WTC11 (cell line): ENCODE measurements around the gene MIPOL1. TPM values are rescaled to one million over a fixed set of nuclear protein-coding genes. Genes with fewer than 3 reads are reported as not detected.

Source experiments
- ATAC-seq: fragments of 200-7000 bp; cut with Tn5 transposase; 2 replicates; pipeline ENCODE4 v1.10.0; 2021; ENCODE audit warnings: mild to moderate bottlenecking, moderate library complexity
- CTCF ChIA-PET: fragments of 300-600 bp; sonication (Branson Sonifier 250); formaldehyde crosslinking; loops from one replicate; lab custom pipeline; 2021; ENCODE audit warnings: antibody characterized with exemption; lab: Charles Lee
- POLR2A ChIA-PET: fragments of 350-600 bp; sonication (Branson Sonifier 250); formaldehyde crosslinking; loops from one replicate; lab custom pipeline; 2021; ENCODE audit warnings: antibody characterized with exemption; lab: Charles Lee
- DNase-seq: peaks from one replicate; pipeline ENCODE4 v3.0.0; 2021; ENCODE audit warnings: low spot score
- H3K27ac Mint-ChIP-seq: 2 replicates; pipeline ENCODE4 v1.8.0; 2021; ENCODE audit warnings: mixed read lengths
- H3K27me3 Mint-ChIP-seq: 2 replicates; pipeline ENCODE4 v1.8.0; 2021; ENCODE audit warnings: low read depth, mild to moderate bottlenecking, moderate library complexity, mixed read lengths
- H3K36me3 Mint-ChIP-seq: 2 replicates; pipeline ENCODE4 v1.8.0; 2021; ENCODE audit warnings: mixed read lengths
- H3K4me1 Mint-ChIP-seq: 2 replicates; pipeline ENCODE4 v1.8.0; 2022; ENCODE audit warnings: mixed read lengths
- H3K4me3 Mint-ChIP-seq: 2 replicates; pipeline ENCODE4 v1.8.0; 2021; ENCODE audit warnings: mild to moderate bottlenecking, moderate library complexity, mixed read lengths
- H3K9me3 Mint-ChIP-seq: 2 replicates; pipeline ENCODE4 v1.8.0; 2021; ENCODE audit warnings: mixed read lengths
- ATF1 ChIP-seq: sonication (generic); formaldehyde crosslinking; IDR thresholded peaks from 2 replicates; pipeline ENCODE4 v1.8.1; 2023; ENCODE audit warnings: mild to moderate bottlenecking, moderate library complexity, missing genetic modification reagents
- ETV6 ChIP-seq: sonication (generic); formaldehyde crosslinking; IDR thresholded peaks from 2 replicates; pipeline ENCODE4 v1.8.1; 2022; ENCODE audit warnings: mild to moderate bottlenecking, missing genetic modification reagents
- FOXK1 ChIP-seq: sonication (generic); formaldehyde crosslinking; IDR thresholded peaks from 2 replicates; pipeline ENCODE4 v1.8.0; 2022; ENCODE audit warnings: mild to moderate bottlenecking, moderate library complexity, missing genetic modification reagents
- FOXP1 ChIP-seq: sonication (generic); formaldehyde crosslinking; IDR thresholded peaks from 2 replicates; pipeline ENCODE4 v1.8.0; 2022; ENCODE audit warnings: missing genetic modification reagents, mild to moderate bottlenecking, moderate library complexity, borderline replicate concordance
- GABPB1 ChIP-seq: sonication (generic); formaldehyde crosslinking; IDR thresholded peaks from 2 replicates; pipeline ENCODE4 v1.8.1; 2023; ENCODE audit warnings: mild to moderate bottlenecking, missing genetic modification reagents
- GRHL2 ChIP-seq: fragments of 250-450 bp; sonication (Bioruptor Pico); IDR thresholded peaks from 2 replicates; pipeline ENCODE4 v1.8.0; 2022; ENCODE audit warnings: mild to moderate bottlenecking, moderate library complexity; ENCODE audit not compliant: insufficient replicate concordance, severe bottlenecking
- IRF2 ChIP-seq: sonication (generic); formaldehyde crosslinking; IDR thresholded peaks from 2 replicates; pipeline ENCODE4 v1.8.0; 2022; ENCODE audit warnings: low read depth, missing genetic modification reagents, borderline replicate concordance
- NFE2L1 ChIP-seq: sonication (generic); formaldehyde crosslinking; IDR thresholded peaks from 2 replicates; pipeline ENCODE4 v1.8.1; 2023; ENCODE audit warnings: missing genetic modification reagents
- NR3C1 ChIP-seq: sonication (generic); formaldehyde crosslinking; conservative IDR thresholded peaks from 2 replicates; pipeline ENCODE4 v1.8.1; 2023; ENCODE audit warnings: low read depth, mild to moderate bottlenecking, missing genetic modification reagents
- OVOL2 ChIP-seq: fragments of 250-450 bp; sonication (Bioruptor Pico); IDR thresholded peaks from 2 replicates; pipeline ENCODE4 v1.9.0; 2021; ENCODE audit warnings: mild to moderate bottlenecking, borderline replicate concordance
- ZNF232 ChIP-seq: sonication (generic); formaldehyde crosslinking; IDR thresholded peaks from 2 replicates; pipeline ENCODE4 v1.8.0; 2022; ENCODE audit warnings: mild to moderate bottlenecking, missing genetic modification reagents
- ZNF396 ChIP-seq: fragments of 250-450 bp; sonication (Bioruptor Pico); IDR thresholded peaks from 2 replicates; pipeline ENCODE4 v1.8.0; 2021; ENCODE audit warnings: mild to moderate bottlenecking, moderate library complexity, borderline replicate concordance
- ZNF423 ChIP-seq: fragments of 250-450 bp; sonication (Bioruptor Pico); IDR thresholded peaks from 2 replicates; pipeline ENCODE4 v2.1.2; 2022; ENCODE audit warnings: mild to moderate bottlenecking, moderate library complexity
- total RNA-seq: library from RNA; stranded (reverse); gene quantifications from 3 replicates; pipeline ENCODE4 v1.2.3, GENCODE V29; 2021
- TF ChIP-seq, protein P1 (sequence below): fragments of 250-450 bp; sonication (Bioruptor Pico); IDR thresholded peaks from 2 replicates; pipeline ENCODE4 v1.9.0; 2021; ENCODE audit warnings: mild to moderate bottlenecking
- TF ChIP-seq, protein P2 (sequence below): sonication (generic); formaldehyde crosslinking; IDR thresholded peaks from 2 replicates; pipeline ENCODE4 v1.8.0; 2022; ENCODE audit warnings: missing genetic modification reagents
- TF ChIP-seq, protein P3 (sequence below): sonication (generic); formaldehyde crosslinking; IDR thresholded peaks from 2 replicates; pipeline ENCODE4 v1.8.0; 2022; ENCODE audit warnings: mild to moderate bottlenecking, missing genetic modification reagents
- TF ChIP-seq, protein P4 (sequence below): sonication (generic); formaldehyde crosslinking; IDR thresholded peaks from 2 replicates; pipeline ENCODE4 v1.8.1; 2022; ENCODE audit warnings: mild to moderate bottlenecking, moderate library complexity, missing genetic modification reagents
- TF ChIP-seq, protein P5 (sequence below): sonication (generic); formaldehyde crosslinking; IDR thresholded peaks from 2 replicates; pipeline ENCODE4 v1.8.0; 2023; ENCODE audit warnings: mild to moderate bottlenecking, missing genetic modification reagents
- TF ChIP-seq, protein P6 (sequence below): sonication (generic); formaldehyde crosslinking; IDR thresholded peaks from 2 replicates; pipeline ENCODE4 v1.8.0; 2022; ENCODE audit warnings: mild to moderate bottlenecking, missing genetic modification reagents

MIPOL1 gene
- total RNA-seq, 1 experiment from 2014 or later = 13.1 TPM

DNA sequence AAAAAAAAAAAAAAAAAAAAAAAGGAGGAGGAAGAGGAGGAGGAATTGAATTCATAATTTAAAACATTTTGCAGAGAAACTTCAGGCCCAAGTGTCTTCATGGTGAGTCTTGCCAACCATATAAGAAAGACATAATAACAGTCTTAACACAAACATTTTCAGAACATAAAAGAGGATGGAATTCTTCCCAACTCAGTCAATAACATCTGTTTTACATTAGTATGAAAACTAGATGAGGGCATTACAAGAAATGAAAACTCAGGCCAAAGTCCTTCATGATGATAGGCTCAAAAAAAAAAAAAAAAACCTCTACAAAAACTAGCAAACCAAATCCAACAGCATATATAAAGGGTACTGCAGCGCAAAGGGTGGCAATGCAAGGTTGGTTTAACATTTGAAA is 245.7 kb downstream of the MIPOL1 start:
- POLR2A ChIA-PET = no interaction called here
- TF ChIP-seq NR3C1 (CRISPR knock-in tag) = no peak
- no peak for TF ChIP-seq FOXK1 (CRISPR knock-in tag)
- TF ChIP-seq, protein P1, sequence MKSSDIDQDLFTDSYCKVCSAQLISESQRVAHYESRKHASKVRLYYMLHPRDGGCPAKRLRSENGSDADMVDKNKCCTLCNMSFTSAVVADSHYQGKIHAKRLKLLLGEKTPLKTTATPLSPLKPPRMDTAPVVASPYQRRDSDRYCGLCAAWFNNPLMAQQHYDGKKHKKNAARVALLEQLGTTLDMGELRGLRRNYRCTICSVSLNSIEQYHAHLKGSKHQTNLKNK (CRISPR knock-in tag) = no peak
- TF ChIP-seq IRF2 = no peak
- no peak for TF ChIP-seq FOXP1 (CRISPR knock-in tag)
- no peak for TF ChIP-seq ATF1 (CRISPR knock-in tag)
- TF ChIP-seq ETV6 (CRISPR knock-in tag) = no peak
- TF ChIP-seq GRHL2 (CRISPR knock-in tag) = no peak
- TF ChIP-seq OVOL2 (CRISPR knock-in tag) = no peak
- no peak for TF ChIP-seq ZNF232 (CRISPR knock-in tag)
- no peak for TF ChIP-seq ZNF423 (CRISPR knock-in tag)
- TF ChIP-seq, protein P2, sequence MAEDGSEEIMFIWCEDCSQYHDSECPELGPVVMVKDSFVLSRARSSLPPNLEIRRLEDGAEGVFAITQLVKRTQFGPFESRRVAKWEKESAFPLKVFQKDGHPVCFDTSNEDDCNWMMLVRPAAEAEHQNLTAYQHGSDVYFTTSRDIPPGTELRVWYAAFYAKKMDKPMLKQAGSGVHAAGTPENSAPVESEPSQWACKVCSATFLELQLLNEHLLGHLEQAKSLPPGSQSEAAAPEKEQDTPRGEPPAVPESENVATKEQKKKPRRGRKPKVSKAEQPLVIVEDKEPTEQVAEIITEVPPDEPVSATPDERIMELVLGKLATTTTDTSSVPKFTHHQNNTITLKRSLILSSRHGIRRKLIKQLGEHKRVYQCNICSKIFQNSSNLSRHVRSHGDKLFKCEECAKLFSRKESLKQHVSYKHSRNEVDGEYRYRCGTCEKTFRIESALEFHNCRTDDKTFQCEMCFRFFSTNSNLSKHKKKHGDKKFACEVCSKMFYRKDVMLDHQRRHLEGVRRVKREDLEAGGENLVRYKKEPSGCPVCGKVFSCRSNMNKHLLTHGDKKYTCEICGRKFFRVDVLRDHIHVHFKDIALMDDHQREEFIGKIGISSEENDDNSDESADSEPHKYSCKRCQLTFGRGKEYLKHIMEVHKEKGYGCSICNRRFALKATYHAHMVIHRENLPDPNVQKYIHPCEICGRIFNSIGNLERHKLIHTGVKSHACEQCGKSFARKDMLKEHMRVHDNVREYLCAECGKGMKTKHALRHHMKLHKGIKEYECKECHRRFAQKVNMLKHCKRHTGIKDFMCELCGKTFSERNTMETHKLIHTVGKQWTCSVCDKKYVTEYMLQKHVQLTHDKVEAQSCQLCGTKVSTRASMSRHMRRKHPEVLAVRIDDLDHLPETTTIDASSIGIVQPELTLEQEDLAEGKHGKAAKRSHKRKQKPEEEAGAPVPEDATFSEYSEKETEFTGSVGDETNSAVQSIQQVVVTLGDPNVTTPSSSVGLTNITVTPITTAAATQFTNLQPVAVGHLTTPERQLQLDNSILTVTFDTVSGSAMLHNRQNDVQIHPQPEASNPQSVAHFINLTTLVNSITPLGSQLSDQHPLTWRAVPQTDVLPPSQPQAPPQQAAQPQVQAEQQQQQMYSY (CRISPR knock-in tag) = no peak
- CTCF ChIA-PET = no interaction called here
- H3K4me1 Mint-ChIP-seq = peaks cover 4% of the 10 kb centered on the region; the same call in 1 of the 2 replicates
- H3K9me3 Mint-ChIP-seq = peaks cover 5% of the 10 kb centered on the region; the same call in 1 of the 2 replicates
- H3K27ac Mint-ChIP-seq = no peak overlapping the region
- H3K36me3 Mint-ChIP-seq = peaks cover 2% of the 10 kb centered on the region; the same call in 1 of the 2 replicates
- H3K4me3 Mint-ChIP-seq = no peak overlapping the region
- no peaks in the 10 kb centered on the region for H3K27me3 Mint-ChIP-seq
- no peak for ATAC-seq
- no peak for DNase-seq

DNA sequence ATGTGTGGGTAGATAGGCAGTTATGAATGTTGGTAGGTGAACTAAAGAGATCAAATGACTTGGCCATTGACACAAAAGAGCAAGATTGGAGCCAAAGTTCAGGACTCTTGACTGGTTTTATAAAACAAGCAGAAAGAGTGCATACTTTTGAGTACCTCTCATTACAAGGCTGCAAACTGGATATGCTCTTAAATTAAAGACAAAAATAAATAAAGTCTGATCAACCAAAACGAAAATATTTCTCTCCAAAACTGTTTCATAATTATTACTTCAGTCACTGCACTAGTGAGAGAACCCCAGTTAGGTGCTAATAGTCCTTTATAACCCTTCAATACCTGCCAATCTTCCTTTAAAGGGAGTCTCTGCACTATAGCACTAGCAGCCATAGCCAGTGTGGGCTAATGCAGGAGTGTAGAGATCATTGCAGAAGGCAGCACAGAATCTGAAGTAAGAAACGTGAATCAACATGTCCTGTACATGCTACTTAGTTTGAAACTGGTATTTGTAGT is 250.2 kb downstream of the MIPOL1 start:
- no peak overlapping the region for H3K4me3 Mint-ChIP-seq
- no peak for DNase-seq
- ATAC-seq = no peak
- H3K9me3 Mint-ChIP-seq = peaks cover 5% of the 10 kb centered on the region; the same call in 1 of the 2 replicates
- 0 out of 2 replicates have a peak, but pooled peaks have one; percentile 37 for TF ChIP-seq GABPB1 (CRISPR knock-in tag)
- TF ChIP-seq OVOL2 (CRISPR knock-in tag) = no peak
- TF ChIP-seq, all 79 proteins: peak for 1
- ChIA-PET CTCF (no interaction called here), POLR2A (no interaction called here)
- H3K27ac Mint-ChIP-seq = no peak overlapping the region
- peaks cover 3% of the 10 kb centered on the region; the same call in 1 of the 2 replicates for H3K4me1 Mint-ChIP-seq
- peaks cover 2% of the 10 kb centered on the region; the same call in 1 of the 2 replicates for H3K36me3 Mint-ChIP-seq
- H3K27me3 Mint-ChIP-seq = no peaks in the 10 kb centered on the region

DNA sequence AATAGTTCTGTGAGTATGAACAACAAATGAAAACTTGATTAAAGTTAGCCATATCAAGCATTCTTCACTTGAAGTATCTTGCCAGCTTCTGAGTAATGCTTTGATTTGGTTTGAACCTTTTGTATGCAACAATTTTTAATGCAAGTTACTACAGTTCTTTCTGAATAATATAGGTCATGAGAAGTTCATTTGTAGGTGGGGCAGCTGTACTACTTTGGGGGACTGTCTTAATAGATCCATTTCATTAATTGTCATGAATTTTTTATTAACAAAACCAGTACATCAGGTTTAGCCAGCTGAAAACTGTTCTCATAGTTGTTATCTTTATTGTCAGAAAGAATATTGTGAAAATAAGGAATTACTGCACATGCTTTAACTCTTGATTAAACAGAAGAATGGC is 254.6 kb downstream of the MIPOL1 start:
- POLR2A ChIA-PET = no interaction called here
- Mint-ChIP-seq H3K4me1 (peaks cover 2% of the 10 kb centered on the region; the same call in 1 of the 2 replicates), H3K36me3 (no peaks in the 10 kb centered on the region), H3K27me3 (no peaks in the 10 kb centered on the region), H3K4me3 (no peak overlapping the region), H3K9me3 (no peaks in the 10 kb centered on the region), H3K27ac (no peak overlapping the region)
- no peak for TF ChIP-seq ZNF396
- TF ChIP-seq, protein P3, sequence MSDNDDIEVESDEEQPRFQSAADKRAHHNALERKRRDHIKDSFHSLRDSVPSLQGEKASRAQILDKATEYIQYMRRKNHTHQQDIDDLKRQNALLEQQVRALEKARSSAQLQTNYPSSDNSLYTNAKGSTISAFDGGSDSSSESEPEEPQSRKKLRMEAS (CRISPR knock-in tag) = no peak
- DNase-seq = no peak
- CTCF ChIA-PET = no interaction called here
- ATAC-seq = no peak

DNA sequence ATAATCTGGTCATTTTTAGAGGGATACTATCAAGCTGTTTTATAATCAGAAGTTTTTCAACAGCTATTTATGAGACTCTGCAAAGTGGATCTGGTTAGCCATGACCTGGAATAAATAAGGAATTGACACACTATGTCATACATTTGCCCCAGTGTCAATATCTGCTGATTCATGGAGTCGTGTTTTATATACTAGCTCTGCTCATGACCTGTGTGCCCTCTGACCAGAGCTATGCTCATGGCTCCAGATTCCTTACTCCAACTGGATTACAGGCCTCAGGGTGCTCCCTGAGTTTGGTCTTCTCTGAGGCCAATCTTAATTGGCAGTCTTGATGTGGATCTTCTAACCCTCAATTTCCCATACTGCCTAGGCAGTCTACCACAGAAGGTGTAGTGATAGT is 256.2 kb downstream of the MIPOL1 start:
- ATAC-seq = no peak
- no peaks in the 10 kb centered on the region for H3K9me3 Mint-ChIP-seq
- H3K4me3 Mint-ChIP-seq = no peak overlapping the region
- ChIA-PET POLR2A (no interaction called here), CTCF (no interaction called here)
- no peak for DNase-seq
- 0 out of 2 replicates have a peak, but pooled peaks cover under 1% of the 10 kb centered on the region for H3K4me1 Mint-ChIP-seq
- H3K27me3 Mint-ChIP-seq = no peaks in the 10 kb centered on the region
- no peaks in the 10 kb centered on the region for H3K36me3 Mint-ChIP-seq
- no peak overlapping the region for H3K27ac Mint-ChIP-seq
- TF ChIP-seq FOXP1 (CRISPR knock-in tag) = no peak
- TF ChIP-seq NFE2L1 (CRISPR knock-in tag) = no peak
- TF ChIP-seq, protein P4, sequence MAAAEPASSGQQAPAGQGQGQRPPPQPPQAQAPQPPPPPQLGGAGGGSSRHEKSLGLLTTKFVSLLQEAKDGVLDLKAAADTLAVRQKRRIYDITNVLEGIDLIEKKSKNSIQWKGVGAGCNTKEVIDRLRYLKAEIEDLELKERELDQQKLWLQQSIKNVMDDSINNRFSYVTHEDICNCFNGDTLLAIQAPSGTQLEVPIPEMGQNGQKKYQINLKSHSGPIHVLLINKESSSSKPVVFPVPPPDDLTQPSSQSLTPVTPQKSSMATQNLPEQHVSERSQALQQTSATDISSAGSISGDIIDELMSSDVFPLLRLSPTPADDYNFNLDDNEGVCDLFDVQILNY (CRISPR knock-in tag) = no peak
- no peak for TF ChIP-seq ZNF396
- TF ChIP-seq, protein P5, sequence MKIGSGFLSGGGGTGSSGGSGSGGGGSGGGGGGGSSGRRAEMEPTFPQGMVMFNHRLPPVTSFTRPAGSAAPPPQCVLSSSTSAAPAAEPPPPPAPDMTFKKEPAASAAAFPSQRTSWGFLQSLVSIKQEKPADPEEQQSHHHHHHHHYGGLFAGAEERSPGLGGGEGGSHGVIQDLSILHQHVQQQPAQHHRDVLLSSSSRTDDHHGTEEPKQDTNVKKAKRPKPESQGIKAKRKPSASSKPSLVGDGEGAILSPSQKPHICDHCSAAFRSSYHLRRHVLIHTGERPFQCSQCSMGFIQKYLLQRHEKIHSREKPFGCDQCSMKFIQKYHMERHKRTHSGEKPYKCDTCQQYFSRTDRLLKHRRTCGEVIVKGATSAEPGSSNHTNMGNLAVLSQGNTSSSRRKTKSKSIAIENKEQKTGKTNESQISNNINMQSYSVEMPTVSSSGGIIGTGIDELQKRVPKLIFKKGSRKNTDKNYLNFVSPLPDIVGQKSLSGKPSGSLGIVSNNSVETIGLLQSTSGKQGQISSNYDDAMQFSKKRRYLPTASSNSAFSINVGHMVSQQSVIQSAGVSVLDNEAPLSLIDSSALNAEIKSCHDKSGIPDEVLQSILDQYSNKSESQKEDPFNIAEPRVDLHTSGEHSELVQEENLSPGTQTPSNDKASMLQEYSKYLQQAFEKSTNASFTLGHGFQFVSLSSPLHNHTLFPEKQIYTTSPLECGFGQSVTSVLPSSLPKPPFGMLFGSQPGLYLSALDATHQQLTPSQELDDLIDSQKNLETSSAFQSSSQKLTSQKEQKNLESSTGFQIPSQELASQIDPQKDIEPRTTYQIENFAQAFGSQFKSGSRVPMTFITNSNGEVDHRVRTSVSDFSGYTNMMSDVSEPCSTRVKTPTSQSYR (CRISPR knock-in tag) = no peak
- TF ChIP-seq, protein P6, sequence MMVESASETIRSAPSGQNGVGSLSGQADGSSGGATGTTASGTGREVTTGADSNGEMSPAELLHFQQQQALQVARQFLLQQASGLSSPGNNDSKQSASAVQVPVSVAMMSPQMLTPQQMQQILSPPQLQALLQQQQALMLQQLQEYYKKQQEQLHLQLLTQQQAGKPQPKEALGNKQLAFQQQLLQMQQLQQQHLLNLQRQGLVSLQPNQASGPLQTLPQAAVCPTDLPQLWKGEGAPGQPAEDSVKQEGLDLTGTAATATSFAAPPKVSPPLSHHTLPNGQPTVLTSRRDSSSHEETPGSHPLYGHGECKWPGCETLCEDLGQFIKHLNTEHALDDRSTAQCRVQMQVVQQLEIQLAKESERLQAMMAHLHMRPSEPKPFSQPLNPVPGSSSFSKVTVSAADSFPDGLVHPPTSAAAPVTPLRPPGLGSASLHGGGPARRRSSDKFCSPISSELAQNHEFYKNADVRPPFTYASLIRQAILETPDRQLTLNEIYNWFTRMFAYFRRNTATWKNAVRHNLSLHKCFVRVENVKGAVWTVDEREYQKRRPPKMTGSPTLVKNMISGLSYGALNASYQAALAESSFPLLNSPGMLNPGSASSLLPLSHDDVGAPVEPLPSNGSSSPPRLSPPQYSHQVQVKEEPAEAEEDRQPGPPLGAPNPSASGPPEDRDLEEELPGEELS (CRISPR knock-in tag) = no peak
